ENCODE results near the gene CNEP1R1.
"Not testable (repeated sequence)": the region's sequence is repeated elsewhere in the genome, so short reads cannot be mapped to it uniquely, and the experiment has no call there.

CNEP1R1 gene

GRCh38 chr16:50014211-50014610 lies 10.8 kb upstream of the CNEP1R1 start:
- not testable (repeated sequence) for H2AFZ ChIP-seq (ENCODE audit: low read depth, low read length); H4K91ac ChIP-seq (ENCODE audit: low read length); H2BK120ac ChIP-seq (ENCODE audit: low read depth, low read length); H3K23ac ChIP-seq (ENCODE audit: low read length in 2 of 2); H4K8ac ChIP-seq (ENCODE audit: low read length); H2AK5ac ChIP-seq (ENCODE audit: low read length, severe bottlenecking); H2BK15ac ChIP-seq (ENCODE audit: low read depth, poor library complexity, severe bottlenecking); H3K4me2 ChIP-seq (ENCODE audit: low read length, poor library complexity, severe bottlenecking); H2BK12ac ChIP-seq (ENCODE audit: low read length in 2 of 2); H3K14ac ChIP-seq (ENCODE audit: low read length in 2 of 2); H3K4me3 ChIP-seq (ENCODE audit: insufficient read depth in 1 of 2, low read depth in 1 of 2, low read length in 2 of 2); H3K9ac ChIP-seq (ENCODE audit: low read length); DNase-seq; H3K9me3 ChIP-seq (ENCODE audit: control insufficient read depth, low read length); H3K18ac ChIP-seq (ENCODE audit: low read depth in 1 of 2, low read length in 2 of 2); H3K27me3 ChIP-seq (ENCODE audit: control insufficient read depth in 1 of 2, insufficient read depth in 1 of 2, low read length in 2 of 2); H3K4me1 ChIP-seq (ENCODE audit: control insufficient read depth, insufficient read depth, low read depth, low read length); H3K36me3 ChIP-seq (ENCODE audit: control insufficient read depth in 1 of 2, insufficient read depth in 2 of 2, low read depth in 1 of 2, low read length in 2 of 2); H2BK5ac ChIP-seq (ENCODE audit: low read depth, low read length, poor library complexity, severe bottlenecking); H3K27ac ChIP-seq (ENCODE audit: low read length, poor library complexity, severe bottlenecking); H3K4ac ChIP-seq (ENCODE audit: low read depth in 1 of 2, low read length in 2 of 2); H3K79me1 ChIP-seq (replicated peaks; ENCODE audit: low read length, poor library complexity, severe bottlenecking)
- 65% methylated on average over 7 of the region's 8 CpGs for WGBS

GRCh38 chr16:50015631-50016030 lies 9.4 kb upstream of the CNEP1R1 start:
- peaks cover 1% of the 10 kb centered on the region for H3K4me1 ChIP-seq (ENCODE audit: control insufficient read depth, insufficient read depth, low read depth, low read length)
- no peak overlapping the region for H4K8ac ChIP-seq (ENCODE audit: low read length)
- H2AFZ ChIP-seq (ENCODE audit: low read depth, low read length) = no peak overlapping the region
- H2BK120ac ChIP-seq (ENCODE audit: low read depth, low read length) = no peak overlapping the region
- no peak overlapping the region for H2BK5ac ChIP-seq (ENCODE audit: low read depth, low read length, poor library complexity, severe bottlenecking)
- no peak for DNase-seq
- H3K27ac ChIP-seq (ENCODE audit: low read length, poor library complexity, severe bottlenecking) = no peak overlapping the region
- H3K4me2 ChIP-seq (ENCODE audit: low read length, poor library complexity, severe bottlenecking) = no peak overlapping the region
- no peak overlapping the region for H3K23ac ChIP-seq (ENCODE audit: low read length in 2 of 2)
- H2AK5ac ChIP-seq (ENCODE audit: low read length, severe bottlenecking) = no peak overlapping the region
- no peak overlapping the region for H4K91ac ChIP-seq (ENCODE audit: low read length)
- 88% methylated on average over 2 of the region's 2 CpGs for WGBS
- H3K9me3 ChIP-seq (ENCODE audit: control insufficient read depth, low read length) = no peaks in the 10 kb centered on the region
- H3K36me3 ChIP-seq (ENCODE audit: control insufficient read depth in 1 of 2, insufficient read depth in 2 of 2, low read depth in 1 of 2, low read length in 2 of 2) = no peaks in the 10 kb centered on the region
- H3K9ac ChIP-seq (ENCODE audit: low read length) = no peak overlapping the region
- H2BK15ac ChIP-seq (ENCODE audit: low read depth, poor library complexity, severe bottlenecking) = no peak overlapping the region
- no peak overlapping the region for H3K4me3 ChIP-seq (ENCODE audit: insufficient read depth in 1 of 2, low read depth in 1 of 2, low read length in 2 of 2)
- no peak overlapping the region for H2BK12ac ChIP-seq (ENCODE audit: low read length in 2 of 2)
- H3K27me3 ChIP-seq (ENCODE audit: control insufficient read depth in 1 of 2, insufficient read depth in 1 of 2, low read length in 2 of 2) = peaks cover 4 to 8% of the 10 kb centered on the region in 2 experiments
- no peak overlapping the region for H3K18ac ChIP-seq (ENCODE audit: low read depth in 1 of 2, low read length in 2 of 2)
- H3K4ac ChIP-seq (ENCODE audit: low read depth in 1 of 2, low read length in 2 of 2) = no peak overlapping the region
- H3K14ac ChIP-seq (ENCODE audit: low read length in 2 of 2) = no peak overlapping the region
- H3K79me1 ChIP-seq (replicated peaks; ENCODE audit: low read length, poor library complexity, severe bottlenecking) = no peaks in the 10 kb centered on the region

GRCh38 chr16:50017553-50017952 lies 7.5 kb upstream of the CNEP1R1 start:
- Histone ChIP-seq H2BK5ac (ENCODE audit: low read depth, low read length, poor library complexity, severe bottlenecking) (no peak overlapping the region), H3K4me2 (ENCODE audit: low read length, poor library complexity, severe bottlenecking) (no peak overlapping the region), H3K27ac (ENCODE audit: low read length, poor library complexity, severe bottlenecking) (no peak overlapping the region), H2AFZ (ENCODE audit: low read depth, low read length) (no peak overlapping the region), H3K4me1 (ENCODE audit: control insufficient read depth, insufficient read depth, low read depth, low read length) (no peaks in the 10 kb centered on the region), H2BK12ac (ENCODE audit: low read length in 2 of 2) (no peak overlapping the region), H3K4ac (ENCODE audit: low read depth in 1 of 2, low read length in 2 of 2) (no peak overlapping the region), H3K36me3 (ENCODE audit: control insufficient read depth in 1 of 2, insufficient read depth in 2 of 2, low read depth in 1 of 2, low read length in 2 of 2) (no peaks in the 10 kb centered on the region), H4K8ac (ENCODE audit: low read length) (no peak overlapping the region), H3K9ac (ENCODE audit: low read length) (no peak overlapping the region), H3K14ac (ENCODE audit: low read length in 2 of 2) (no peak overlapping the region), H2BK120ac (ENCODE audit: low read depth, low read length) (no peak overlapping the region), H2AK5ac (ENCODE audit: low read length, severe bottlenecking) (no peak overlapping the region), H3K18ac (ENCODE audit: low read depth in 1 of 2, low read length in 2 of 2) (no peak overlapping the region), H3K23ac (ENCODE audit: low read length in 2 of 2) (no peak overlapping the region), H2BK15ac (ENCODE audit: low read depth, poor library complexity, severe bottlenecking) (no peak overlapping the region), H3K79me1 (replicated peaks; ENCODE audit: low read length, poor library complexity, severe bottlenecking) (no peaks in the 10 kb centered on the region), H3K9me3 (ENCODE audit: control insufficient read depth, low read length) (no peaks in the 10 kb centered on the region), H3K27me3 (ENCODE audit: control insufficient read depth in 1 of 2, insufficient read depth in 1 of 2, low read length in 2 of 2) (peaks cover 9 to 19% of the 10 kb centered on the region in 2 experiments), H4K91ac (ENCODE audit: low read length) (no peak overlapping the region), H3K4me3 (ENCODE audit: insufficient read depth in 1 of 2, low read depth in 1 of 2, low read length in 2 of 2) (no peak overlapping the region)
- DNase-seq = no peak
- 84% methylated on average over 7 of the region's 9 CpGs for WGBS

- Histone ChIP-seq H3K18ac (ENCODE audit: low read depth in 1 of 2, low read length in 2 of 2) (no peak overlapping the region), H3K36me3 (ENCODE audit: control insufficient read depth in 1 of 2, insufficient read depth in 2 of 2, low read depth in 1 of 2, low read length in 2 of 2) (no peaks in the 10 kb centered on the region), H2BK12ac (ENCODE audit: low read length in 2 of 2) (no peak overlapping the region), H3K4ac (ENCODE audit: low read depth in 1 of 2, low read length in 2 of 2) (no peak overlapping the region), H2AK5ac (ENCODE audit: low read length, severe bottlenecking) (no peak overlapping the region), H3K14ac (ENCODE audit: low read length in 2 of 2) (no peak overlapping the region), H3K27me3 (ENCODE audit: control insufficient read depth in 1 of 2, insufficient read depth in 1 of 2, low read length in 2 of 2) (peaks cover 9 to 17% of the 10 kb centered on the region in 2 experiments), H2AFZ (ENCODE audit: low read depth, low read length) (no peak overlapping the region), H3K9me3 (ENCODE audit: control insufficient read depth, low read length) (no peaks in the 10 kb centered on the region), H3K9ac (ENCODE audit: low read length) (no peak overlapping the region), H3K4me3 (ENCODE audit: insufficient read depth in 1 of 2, low read depth in 1 of 2, low read length in 2 of 2) (no peak overlapping the region), H3K23ac (ENCODE audit: low read length in 2 of 2) (no peak overlapping the region), H2BK5ac (ENCODE audit: low read depth, low read length, poor library complexity, severe bottlenecking) (no peak overlapping the region), H3K79me1 (replicated peaks; ENCODE audit: low read length, poor library complexity, severe bottlenecking) (no peaks in the 10 kb centered on the region), H4K8ac (ENCODE audit: low read length) (no peak overlapping the region), H4K91ac (ENCODE audit: low read length) (no peak overlapping the region), H3K27ac (ENCODE audit: low read length, poor library complexity, severe bottlenecking) (no peak overlapping the region), H2BK15ac (ENCODE audit: low read depth, poor library complexity, severe bottlenecking) (no peak overlapping the region), H2BK120ac (ENCODE audit: low read depth, low read length) (no peak overlapping the region), H3K4me1 (ENCODE audit: control insufficient read depth, insufficient read depth, low read depth, low read length) (peaks cover under 1% of the 10 kb centered on the region), H3K4me2 (ENCODE audit: low read length, poor library complexity, severe bottlenecking) (no peak overlapping the region)
- DNase-seq = no peak
- WGBS = 54% methylated on average over 2 of the region's 2 CpGs
Observed at GRCh38 chr16:50021544-50021943, 3.5 kb upstream of the CNEP1R1 start.
